ENCODE results near the gene GMFB. TPM values are rescaled to one million over a fixed set of nuclear protein-coding genes. Genes with fewer than 3 reads are reported as not detected.

Gene GMFB
- total and polyA plus RNA-seq, 9 of the 15 experiments (the other 6 are each of a cell fraction or from before 2014, with no cell fraction given): 14.0 to 31.7 (median 20.5) TPM

- H3K27ac ChIP-seq (ENCODE audit: extremely low read depth, low read depth, low read length): no peak overlapping the region
- H4K20me1 ChIP-seq (replicated peaks; ENCODE audit: control insufficient read depth, insufficient read depth, low read length): no peaks in the 10 kb centered on the region
- H3K4me2 ChIP-seq (ENCODE audit: insufficient read depth, low read length): no peak overlapping the region
- in situ Hi-C loops (cut with MboI) (no loop called here), intact Hi-C loops (cut with micrococcal nuclease) (no loop called here)
- peaks cover 35% of the 10 kb centered on the region; the same call in 2 of the 3 replicates for H3K36me3 ChIP-seq (ENCODE audit: control insufficient read depth, insufficient read depth, low read length)
- no peak for ATAC-seq
- H3K9me3 ChIP-seq (replicated peaks; ENCODE audit: control insufficient read depth, insufficient read depth, low read depth, low read length): no peaks in the 10 kb centered on the region
- no peak for FAIRE-seq
- BruUV-seq (replicated peaks): no TSS peak
- no peak overlapping the region for H3K9ac ChIP-seq (ENCODE audit: insufficient read depth in 1 of 2, low read depth in 2 of 2, low read length in 2 of 2)
- ChIA-PET POLR2A (no interaction called here), CTCF (ENCODE audit: low intra/inter-chr PET ratio) (no interaction called here)
- peaks cover 33% of the 10 kb centered on the region for H3K79me2 ChIP-seq (ENCODE audit: control insufficient read depth, insufficient read depth, low read length)
- TF ChIP-seq PHF8 (IDR thresholded peaks at IDR 0.05; ENCODE audit: borderline replicate concordance, low read length) (no peak), ZNF316 (IDR thresholded peaks at IDR 0.05) (peak; percentile 82), CTCF (IDR thresholded peaks at IDR 0.05 in 2 of 3, conservative IDR thresholded peaks at IDR 0.05 in 1 of 3; ENCODE audit: insufficient read depth in 2 of 3, low read depth in 1 of 3, low read length in 3 of 3) (no peak), MAFK (IDR thresholded peaks at IDR 0.05; ENCODE audit: low read length) (peak; percentile 44; the same call in 1 of the 2 replicates), TEAD1 (CRISPR knock-in tag; IDR thresholded peaks at IDR 0.05) (no peak), SIRT6 (IDR thresholded peaks at IDR 0.05; ENCODE audit: low read depth, low read length) (no peak), ZFP36 (IDR thresholded peaks at IDR 0.05; ENCODE audit: low read depth, low read length, partially characterized antibody) (no peak), ZNF165 (CRISPR knock-in tag; IDR thresholded peaks at IDR 0.05; ENCODE audit: borderline replicate concordance) (no peak), MAFF (IDR thresholded peaks at IDR 0.05; ENCODE audit: low read length) (peak; percentile 53), C11orf30 (IDR thresholded peaks at IDR 0.05; ENCODE audit: low read depth) (peak; percentile 63), POLR2AphosphoS5 (IDR thresholded peaks at IDR 0.05; ENCODE audit: control insufficient read depth, insufficient read depth, low read depth, low read length) (no peak), MAFG (tag; conservative IDR thresholded peaks at IDR 0.05) (peak; percentile 43; the same call in 1 of the 2 replicates), MTF1 (CRISPR knock-in tag; IDR thresholded peaks at IDR 0.05; ENCODE audit: borderline replicate concordance) (no peak)
- TF ChIP-seq, protein P1, sequence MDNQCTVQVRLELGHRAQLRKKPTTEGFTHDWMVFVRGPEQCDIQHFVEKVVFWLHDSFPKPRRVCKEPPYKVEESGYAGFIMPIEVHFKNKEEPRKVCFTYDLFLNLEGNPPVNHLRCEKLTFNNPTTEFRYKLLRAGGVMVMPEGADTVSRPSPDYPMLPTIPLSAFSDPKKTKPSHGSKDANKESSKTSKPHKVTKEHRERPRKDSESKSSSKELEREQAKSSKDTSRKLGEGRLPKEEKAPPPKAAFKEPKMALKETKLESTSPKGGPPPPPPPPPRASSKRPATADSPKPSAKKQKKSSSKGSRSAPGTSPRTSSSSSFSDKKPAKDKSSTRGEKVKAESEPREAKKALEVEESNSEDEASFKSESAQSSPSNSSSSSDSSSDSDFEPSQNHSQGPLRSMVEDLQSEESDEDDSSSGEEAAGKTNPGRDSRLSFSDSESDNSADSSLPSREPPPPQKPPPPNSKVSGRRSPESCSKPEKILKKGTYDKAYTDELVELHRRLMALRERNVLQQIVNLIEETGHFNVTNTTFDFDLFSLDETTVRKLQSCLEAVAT (IDR thresholded peaks at IDR 0.05): no peak
- no peaks in the 10 kb centered on the region for H3K27me3 ChIP-seq (ENCODE audit: control insufficient read depth in 2 of 2, insufficient read depth in 2 of 2, low read length in 2 of 2)
- no peak for DNase-seq (ENCODE audit: extremely low read depth in 1 of 4, low spot score in 3 of 4)
- no peaks in the 10 kb centered on the region for H3K9me1 ChIP-seq (ENCODE audit: control insufficient read depth, insufficient read depth, low read length)
- peaks cover 2 to 5% of the 10 kb centered on the region in 2 experiments; a peak in 3 of 5 replicates for H3K4me1 ChIP-seq (replicated peaks in 1 of 2; ENCODE audit: control insufficient read depth in 2 of 2, insufficient read depth in 2 of 2, low read length in 2 of 2)
- H2AFZ ChIP-seq (ENCODE audit: low read depth, low read length): no peak overlapping the region
- no peak overlapping the region for H3K4me3 ChIP-seq
Measured at GRCh38 chr14:54483846-54484245, 4.9 kb downstream of the GMFB start.
